DMS153 treated with DMSO at 0.1 percent for 48 hours (cell line): ENCODE results near the gene FTL.

ENCODE experiments used
- DNase-seq: peaks from one replicate; lab custom pipeline; 2025; ENCODE audit not compliant: unreplicated experiment; lab: John Stamatoyannopoulos, UW

FTL gene

DNA sequence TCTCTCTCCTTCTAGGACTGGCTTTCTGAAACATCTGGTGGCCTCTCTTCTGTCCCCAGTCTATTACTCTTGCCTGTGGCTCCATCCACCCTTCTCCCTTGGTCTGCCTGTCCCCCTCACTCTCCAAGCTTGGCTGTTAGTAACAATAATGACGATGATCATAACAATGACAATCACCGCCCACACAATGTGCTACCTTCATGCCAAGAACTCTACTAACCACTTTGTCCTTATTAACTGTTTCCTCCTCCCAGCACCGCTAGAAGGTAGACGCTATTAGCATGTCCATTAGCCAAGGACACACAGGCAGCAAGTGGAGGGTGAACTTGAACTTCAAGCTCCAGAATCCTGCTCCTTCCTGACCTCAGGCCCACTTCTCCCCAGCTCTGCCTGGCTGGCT lies 25.3 kb downstream of the FTL start:
- no peak for DNase-seq

DNA sequence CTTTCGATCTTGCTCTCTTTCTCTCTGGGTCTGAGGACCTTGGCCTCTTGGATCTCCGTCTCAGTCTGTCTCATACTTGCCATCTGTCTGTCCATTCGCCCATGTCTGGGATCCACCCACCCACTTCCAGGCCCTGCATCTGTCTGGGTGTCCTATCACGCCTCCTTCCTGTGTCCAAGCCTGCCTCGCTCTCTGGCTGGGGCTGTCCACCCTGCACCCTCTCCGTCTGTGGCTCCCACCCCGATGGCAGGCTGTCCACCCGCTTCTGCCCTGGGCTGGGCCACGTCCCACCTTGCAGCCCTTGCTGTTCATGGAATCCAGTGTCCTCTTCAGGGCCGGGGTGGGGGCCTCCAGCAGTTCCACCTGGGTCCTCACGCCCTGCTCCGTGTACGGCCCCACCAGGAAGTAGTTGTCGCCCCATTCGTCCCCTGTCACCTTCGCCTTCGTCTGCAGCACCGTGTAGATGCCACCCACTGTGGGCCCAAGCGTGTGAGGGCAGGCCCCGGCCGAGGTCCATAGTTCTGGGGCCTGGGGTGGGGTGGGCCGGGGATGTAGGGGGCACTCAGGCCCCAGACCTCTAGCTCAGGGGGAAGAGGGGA lies 26.0 kb downstream of the FTL start:
- DNase-seq = no peak

DNA sequence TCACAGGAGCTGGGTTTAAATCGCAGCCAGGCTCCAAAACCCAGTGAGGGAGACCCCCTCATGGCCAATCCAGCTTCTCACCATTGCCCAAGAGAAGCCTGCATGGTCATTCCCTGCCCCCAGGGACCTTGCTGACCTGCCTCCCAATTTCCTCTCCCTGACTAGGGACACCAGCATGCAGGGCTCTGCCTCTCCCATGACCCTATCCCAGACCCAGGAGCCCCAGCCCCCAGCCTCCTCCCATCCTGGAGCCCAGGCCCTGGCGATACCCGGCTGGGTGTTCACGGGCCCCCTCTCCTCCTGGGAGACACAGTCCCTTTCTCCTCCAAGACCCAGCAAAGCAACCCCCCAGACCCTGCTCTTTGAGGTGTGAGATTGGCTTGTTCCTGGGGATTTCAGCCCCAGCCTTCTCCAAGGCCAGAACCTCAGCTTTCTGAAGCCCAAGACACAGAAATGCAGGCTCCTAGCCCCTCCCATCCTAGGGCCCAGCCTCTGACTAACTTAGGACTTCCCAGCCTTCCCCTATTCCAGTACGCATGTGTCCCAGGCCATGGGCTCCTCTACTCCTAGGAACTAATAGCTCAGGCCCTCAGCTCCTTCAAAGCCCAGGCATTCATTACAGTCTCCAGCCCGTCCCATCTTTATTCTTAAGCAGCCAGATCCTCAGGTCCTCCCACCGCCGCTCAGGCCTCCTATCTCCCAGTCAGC lies 26.9 kb downstream of the FTL start:
- no peak for DNase-seq

DNA sequence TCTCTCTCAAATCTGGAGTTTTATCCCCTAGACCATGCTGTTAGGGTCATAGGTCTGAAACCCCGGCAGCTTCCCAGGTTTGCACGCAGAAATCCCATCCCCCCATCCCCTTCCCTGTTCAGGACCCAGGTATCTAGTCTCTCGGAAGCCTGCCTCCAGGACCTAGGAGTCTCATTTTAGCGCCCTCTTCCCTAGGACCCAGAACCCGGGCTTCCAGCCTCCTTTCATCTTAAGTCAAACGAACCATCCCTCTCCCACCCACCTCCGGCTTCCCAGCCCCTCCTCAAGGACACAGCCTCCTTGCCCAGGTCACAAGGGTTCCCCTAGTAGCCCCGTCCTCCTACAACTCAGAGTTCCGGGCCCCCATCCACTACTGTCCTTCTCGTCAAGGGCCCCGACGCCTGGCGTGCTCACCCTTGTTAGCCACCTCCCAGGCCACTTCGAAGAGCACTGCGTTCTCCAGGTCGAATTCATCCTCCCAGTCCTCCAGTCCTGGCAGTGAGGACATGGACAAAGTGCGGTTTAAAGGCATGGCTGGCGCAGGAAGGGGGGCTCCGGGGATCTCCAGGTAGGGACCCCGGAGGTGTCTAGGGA lies 27.6 kb downstream of the FTL start:
- DNase-seq = no peak

DNA sequence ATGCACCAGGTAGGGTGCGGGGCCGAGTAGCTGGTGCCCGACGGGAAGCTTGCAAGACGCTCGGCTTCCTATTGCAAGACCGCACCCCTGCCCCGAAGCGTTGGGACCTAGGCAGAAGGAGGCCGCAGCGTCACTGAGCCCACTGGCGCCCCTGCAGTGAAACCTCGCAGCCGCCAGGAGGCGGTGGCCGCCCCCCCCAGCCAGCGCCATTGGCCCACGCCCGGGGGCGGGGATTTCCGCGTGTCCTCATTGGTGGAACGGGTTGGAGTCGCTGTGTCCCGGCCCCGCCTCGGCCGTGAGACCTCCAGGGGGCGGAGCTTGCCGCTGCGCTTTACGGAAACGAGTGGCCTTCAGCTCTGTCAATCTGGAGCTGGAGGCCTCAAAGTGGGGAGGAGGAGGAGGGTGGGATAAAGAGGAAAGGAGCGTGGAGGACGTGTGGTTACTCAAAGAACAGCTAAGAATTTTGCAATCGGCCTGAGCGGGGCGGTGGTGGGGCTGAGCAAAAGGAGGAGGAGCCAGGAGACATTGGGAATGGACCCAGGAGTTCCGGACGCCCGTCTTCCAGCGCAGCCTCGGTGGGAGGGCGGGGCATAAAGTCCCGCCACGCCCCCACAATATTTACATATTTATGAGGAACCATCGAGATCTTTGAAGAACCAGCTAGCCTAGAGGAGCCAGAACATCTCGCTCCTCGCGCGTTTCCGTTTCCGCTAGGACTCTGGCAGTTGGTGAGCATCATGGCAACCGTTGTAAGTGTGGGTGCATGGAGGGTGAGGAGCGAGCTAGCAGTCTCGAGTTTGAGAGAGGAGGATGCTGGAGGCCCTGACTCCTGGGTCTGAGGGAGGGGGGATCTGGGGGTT lies 28.3 kb downstream of the FTL start, which contains the start of the genes GYS1 and RUVBL2:
TSS of gene GYS1 (minus strand) at position 135 of the 860 bp plus-strand sequence. CDS start 197 bp downstream, outside the sequence.
TSS of gene RUVBL2 (plus strand) at position 713 of the 860 bp plus-strand sequence. CDS start at position 738, 25 bp downstream.
- peak; percentile 97 for DNase-seq

DNA sequence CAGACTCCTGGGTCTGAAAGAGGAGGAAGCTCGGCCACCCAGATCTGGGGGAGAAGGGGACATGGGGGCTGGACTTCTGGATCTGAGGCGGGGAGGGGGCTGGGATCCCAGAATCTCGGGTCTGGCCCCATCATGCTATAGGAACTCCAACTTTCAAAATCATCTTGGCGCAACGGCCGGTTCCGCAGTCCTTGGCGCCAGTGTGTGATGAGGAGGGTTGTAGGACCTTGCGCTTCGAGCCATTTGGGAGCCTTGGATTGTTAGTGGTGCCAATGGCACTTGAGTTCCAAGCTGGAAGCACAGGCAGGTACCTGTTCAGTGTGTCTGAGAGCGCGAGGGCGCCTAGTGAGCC lies 28.9 kb downstream of the FTL start:
- DNase-seq = no peak

DNA sequence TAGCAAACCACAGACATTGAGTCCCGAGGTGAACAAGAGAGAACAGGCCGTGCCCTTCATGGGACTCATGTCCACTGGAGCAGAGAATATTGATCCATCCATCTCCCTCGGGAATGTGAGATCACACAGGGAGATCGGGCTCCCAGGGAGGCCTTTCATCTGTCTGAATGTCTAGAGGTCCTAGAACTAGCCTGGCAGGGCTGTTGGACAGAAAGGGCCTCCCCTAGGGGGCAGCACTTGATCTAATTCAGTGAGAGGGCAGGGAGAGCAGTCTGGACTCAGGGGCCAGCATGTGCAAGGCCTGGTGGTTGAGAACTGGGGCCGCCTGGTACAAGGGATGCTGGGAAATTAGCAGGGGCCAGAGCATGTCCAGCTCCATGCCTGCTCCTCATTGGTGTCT lies 32.9 kb downstream of the FTL start:
- DNase-seq = no peak

DNA sequence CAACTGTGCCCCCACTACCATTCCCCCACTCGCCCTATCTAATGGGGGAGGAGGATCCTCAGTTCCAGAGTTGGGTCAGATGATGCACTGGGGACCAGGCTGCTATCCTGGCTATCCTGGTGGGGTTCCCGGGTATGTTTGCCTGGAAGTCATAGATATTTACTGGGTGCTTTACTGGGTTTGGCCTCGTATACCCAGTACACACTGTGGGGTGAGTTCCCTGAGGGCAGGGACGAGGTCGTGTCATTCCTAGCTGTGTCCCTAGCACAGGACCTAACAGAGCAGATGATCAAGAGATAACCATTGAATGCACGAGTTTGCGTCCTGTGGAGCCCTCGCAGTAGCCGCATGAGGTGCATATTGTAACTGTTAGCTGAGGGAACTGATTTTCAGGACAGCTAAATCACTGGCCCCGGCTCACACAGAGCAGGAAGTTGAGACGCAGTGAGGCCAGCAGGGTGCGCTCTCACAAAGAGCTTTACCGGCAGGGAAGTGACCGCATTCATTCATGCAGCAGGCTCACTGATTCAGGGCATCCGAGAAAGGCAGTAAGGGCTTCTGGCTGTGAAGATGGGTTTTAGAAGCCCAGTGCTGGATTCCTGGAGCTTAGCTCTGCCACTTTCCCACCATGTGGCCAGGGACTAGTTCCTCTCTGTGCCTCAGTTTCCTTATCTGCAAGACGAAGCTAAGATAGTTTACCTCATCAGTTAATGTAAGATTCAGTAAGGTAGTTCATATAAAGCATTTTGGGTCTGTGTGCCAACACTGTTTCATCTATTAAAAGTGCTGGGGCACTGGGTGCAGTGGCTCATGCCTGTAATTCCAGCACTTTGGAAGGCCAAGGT lies 34.6 kb downstream of the FTL start:
- no peak for DNase-seq

DNA sequence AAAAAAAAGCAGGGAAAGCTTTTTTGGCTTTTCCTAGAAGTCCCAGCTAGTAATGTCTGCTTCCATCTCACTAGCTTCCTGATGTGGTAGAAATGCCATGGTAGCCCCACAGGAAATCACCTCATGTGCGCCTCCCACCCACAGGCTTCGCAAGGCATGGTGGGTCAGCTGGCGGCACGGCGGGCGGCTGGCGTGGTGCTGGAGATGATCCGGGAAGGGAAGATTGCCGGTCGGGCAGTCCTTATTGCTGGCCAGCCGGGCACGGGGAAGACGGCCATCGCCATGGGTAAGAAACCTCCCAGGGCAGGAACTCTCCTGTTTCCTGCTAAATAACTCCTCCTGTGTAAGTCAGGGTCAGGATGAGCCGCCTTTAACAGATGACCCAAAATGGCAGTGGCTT lies 39.0 kb downstream of the FTL start:
- DNase-seq = no peak

DNA sequence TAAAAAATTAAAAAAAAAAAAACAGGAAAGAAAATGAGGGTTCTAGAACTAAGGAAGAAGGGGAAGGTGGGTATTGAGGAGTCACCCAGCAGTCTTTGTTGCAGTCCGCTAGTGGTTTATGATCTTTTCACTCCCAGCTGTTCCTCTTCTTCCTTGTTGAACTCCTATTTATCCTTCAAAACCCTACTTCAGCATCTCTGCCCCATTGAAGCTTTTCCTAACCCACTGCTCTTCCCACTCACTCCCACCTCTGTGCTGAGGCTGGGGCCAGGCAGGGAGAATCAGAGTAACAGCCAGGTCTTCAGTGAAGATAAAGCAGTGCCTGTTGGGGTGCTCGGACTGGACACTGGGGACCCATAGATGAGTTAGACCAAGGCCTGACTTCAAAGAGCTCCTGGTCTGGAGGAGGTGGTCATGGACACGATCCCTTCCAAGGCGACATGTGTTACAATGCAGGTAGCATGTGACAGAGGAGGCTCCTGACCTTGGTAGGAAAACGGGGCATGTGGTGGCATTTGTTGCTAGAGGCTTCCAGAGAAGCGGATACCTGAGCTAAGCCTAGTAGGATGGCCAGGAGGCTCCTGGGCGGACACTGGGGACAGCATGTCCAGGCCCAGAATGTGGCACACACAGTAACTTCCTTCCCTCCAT lies 40.0 kb downstream of the FTL start:
- no peak for DNase-seq

DNA sequence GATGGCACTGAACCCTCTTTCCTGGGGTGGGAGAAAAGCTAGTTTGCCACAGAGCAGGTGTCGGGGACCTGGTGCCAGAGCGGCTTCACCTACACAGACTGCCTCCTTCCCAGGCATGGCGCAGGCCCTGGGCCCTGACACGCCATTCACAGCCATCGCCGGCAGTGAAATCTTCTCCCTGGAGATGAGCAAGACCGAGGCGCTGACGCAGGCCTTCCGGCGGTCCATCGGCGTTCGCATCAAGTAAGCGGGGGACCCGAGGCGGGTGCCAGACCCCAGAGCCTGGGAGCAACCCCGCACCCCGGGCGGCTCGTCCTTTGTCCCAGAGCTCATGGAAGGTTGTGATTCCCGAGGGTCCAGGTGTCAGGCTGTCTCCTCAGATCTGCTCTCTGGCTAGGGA lies 41.8 kb downstream of the FTL start:
- DNase-seq = no peak

DNA sequence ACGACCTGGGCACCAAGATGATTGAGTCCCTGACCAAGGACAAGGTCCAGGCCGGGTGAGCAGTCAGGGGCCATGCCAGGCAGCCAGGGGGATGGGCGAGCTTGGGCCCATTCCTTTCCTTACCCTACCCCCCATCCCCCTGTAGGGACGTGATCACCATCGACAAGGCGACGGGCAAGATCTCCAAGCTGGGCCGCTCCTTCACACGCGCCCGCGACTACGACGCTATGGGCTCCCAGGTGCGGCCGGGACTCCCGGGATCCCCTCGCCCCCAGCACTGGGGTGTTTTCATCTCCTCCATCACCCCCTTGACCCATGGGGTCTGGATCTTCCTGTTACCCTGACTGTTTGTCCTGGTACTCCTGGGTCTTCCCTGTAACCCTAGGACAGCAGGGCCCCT lies 44.7 kb downstream of the FTL start:
- no peak for DNase-seq

DNA sequence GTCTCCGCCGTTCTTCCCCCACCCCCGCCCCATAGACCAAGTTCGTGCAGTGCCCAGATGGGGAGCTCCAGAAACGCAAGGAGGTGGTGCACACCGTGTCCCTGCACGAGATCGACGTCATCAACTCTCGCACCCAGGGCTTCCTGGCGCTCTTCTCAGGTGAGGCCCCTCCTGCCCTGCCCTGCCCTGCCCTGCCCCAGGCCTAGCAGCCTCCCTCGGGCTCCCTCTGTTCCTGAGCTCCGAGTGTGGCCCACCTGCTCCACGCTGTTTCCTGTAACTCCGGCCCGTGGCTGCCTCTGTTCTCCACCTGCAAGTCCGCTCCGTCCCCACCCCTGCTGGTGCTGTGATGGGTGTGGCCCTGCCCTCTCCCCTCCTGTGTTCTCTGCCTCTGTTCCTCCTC lies 45.3 kb downstream of the FTL start:
- no peak for DNase-seq

DNA sequence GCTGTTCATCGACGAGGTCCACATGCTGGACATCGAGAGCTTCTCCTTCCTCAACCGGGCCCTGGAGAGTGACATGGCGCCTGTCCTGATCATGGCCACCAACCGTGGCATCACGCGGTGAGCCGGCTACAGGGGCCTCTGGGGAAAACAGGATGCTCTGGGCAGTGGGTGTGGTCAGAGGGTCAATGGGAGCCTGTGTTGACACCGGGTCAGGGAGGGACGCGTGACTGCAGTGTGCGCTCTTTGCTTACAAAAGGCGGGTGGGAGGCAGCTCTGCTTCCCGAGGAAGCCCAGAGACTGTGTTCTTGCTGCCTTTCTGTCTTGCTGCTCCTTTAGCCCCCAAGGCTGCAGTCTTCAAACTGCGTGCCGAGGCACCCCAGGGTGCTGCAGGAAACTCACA lies 46.1 kb downstream of the FTL start:
- DNase-seq = no peak

DNA sequence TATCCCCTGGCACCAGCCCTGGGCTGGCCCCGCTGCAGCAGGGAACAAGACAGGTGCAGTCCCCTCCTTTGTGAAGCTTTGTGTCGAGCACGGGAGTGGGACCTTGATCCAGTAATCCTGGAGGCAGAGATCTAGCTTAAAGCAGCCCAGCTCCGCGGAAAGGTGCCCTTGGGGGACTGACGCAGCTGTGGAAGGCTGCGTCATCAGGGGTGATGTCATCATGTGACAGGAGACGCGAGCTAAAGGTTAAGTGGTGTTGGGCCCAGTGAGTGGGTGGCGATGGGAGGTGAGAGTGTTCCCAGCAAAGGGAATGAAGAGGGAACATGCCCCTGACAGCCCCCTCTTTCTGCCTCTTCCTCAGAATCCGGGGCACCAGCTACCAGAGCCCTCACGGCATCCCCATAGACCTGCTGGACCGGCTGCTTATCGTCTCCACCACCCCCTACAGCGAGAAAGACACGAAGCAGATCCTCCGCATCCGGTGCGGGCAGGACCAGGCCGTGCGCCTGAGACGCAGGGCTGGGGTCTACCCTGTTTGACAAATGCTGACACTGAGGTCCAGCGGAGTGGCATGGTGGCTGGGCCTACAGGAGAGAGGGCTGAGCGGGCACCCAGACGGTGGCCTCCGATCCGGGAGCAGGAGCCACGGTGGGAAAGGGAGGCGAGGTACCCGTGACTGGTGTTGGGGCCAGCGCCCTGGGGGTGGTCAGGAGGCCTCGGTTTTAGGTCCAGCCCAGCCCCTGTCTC lies 49.2 kb downstream of the FTL start:
- DNase-seq = no peak

DNA sequence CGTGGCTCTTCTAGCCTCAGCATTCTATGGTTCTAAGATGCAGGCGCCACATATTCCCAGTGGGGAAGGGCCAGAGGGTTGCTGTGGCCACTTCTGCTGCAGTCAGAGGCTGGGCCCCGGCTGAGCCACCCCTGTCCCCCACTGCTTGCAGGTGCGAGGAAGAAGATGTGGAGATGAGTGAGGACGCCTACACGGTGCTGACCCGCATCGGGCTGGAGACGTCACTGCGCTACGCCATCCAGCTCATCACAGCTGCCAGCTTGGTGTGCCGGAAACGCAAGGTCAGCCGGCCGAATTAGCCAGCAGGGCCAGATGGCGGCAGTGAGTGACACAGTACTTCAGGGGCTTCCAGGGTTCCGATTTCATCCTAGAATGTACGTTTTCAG lies 49.8 kb downstream of the FTL start:
- DNase-seq = no peak

DNA sequence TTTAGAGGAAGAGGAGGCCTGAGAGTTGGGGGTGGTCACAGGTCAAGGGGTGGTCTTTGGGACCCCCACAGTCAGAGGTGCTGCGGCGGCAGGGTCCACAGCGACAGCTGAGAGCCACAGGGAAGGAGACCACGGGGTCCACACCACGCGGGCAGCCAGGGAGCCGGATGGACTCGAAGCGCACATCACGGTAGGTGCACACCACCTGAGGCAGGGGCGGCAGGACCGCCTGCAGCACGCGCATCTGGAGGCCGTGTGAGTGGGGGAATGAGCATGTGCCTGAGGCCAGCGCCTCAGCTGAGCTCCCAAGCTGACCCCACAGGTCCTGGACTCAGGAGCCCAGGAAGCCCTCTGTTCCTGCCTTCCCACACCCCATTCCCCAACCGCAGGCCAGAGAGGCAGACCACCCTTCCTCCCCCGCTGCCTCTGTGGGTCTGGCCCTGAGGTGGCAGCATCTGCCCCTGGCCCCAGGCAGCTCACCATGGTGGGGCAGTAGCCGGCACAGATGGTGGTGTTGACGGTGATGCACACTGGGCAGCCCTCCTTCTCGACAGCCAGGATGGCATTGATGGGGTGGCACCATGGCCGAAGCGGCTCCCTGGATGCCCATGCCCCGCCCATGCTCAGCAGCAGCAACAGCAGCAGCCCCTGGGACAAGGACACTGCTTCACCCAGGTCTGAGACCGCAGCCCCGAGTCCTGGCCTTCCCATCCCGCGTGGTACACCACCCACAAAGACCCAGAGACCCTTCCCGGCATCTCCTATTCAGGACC lies 51.1 kb downstream of the FTL start:
- DNase-seq = no peak
